Mammary epithelial cell (primary cell): Measurements from ENCODE around the gene RASA4B.

Source experiments
- EZH2 ChIP-seq: IDR thresholded peaks from 2 replicates; pipeline ENCODE4 v1.6.1; 2012; ENCODE audit warnings: low read length, inconsistent platforms, borderline replicate concordance
- TF ChIP-seq, protein P1 (sequence below), 2 donors: IDR thresholded peaks in 1 of 2; conservative IDR thresholded peaks in 1 of 2; 2 replicates each; pipeline ENCODE4 v1.5.1; 2011 to 2012; ENCODE audit warnings: inconsistent platforms in 2 of 2, low read length in 2 of 2, mild to moderate bottlenecking in 2 of 2, control low read depth in 1 of 2, low read depth in 1 of 2; ENCODE audit not compliant: insufficient read depth in 1 of 2; ENCODE audit errors: extremely low read depth in 1 of 2

- TF ChIP-seq, protein P1, sequence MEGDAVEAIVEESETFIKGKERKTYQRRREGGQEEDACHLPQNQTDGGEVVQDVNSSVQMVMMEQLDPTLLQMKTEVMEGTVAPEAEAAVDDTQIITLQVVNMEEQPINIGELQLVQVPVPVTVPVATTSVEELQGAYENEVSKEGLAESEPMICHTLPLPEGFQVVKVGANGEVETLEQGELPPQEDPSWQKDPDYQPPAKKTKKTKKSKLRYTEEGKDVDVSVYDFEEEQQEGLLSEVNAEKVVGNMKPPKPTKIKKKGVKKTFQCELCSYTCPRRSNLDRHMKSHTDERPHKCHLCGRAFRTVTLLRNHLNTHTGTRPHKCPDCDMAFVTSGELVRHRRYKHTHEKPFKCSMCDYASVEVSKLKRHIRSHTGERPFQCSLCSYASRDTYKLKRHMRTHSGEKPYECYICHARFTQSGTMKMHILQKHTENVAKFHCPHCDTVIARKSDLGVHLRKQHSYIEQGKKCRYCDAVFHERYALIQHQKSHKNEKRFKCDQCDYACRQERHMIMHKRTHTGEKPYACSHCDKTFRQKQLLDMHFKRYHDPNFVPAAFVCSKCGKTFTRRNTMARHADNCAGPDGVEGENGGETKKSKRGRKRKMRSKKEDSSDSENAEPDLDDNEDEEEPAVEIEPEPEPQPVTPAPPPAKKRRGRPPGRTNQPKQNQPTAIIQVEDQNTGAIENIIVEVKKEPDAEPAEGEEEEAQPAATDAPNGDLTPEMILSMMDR (conservative IDR thresholded peaks at IDR 0.05 in 1 of 2, IDR thresholded peaks at IDR 0.05 in 1 of 2; ENCODE audit: extremely low read depth in 1 of 2, insufficient read depth in 1 of 2, low read depth in 1 of 2, low read length in 2 of 2): no peak
- no peak for TF ChIP-seq EZH2
Observed at GRCh38 chr7:102466097-102466496, 51.5 kb downstream of the RASA4B start.
